Jurkat, Clone E6-1 (cell line): ENCODE results near the gene FBF1.
A peak's percentile ranks its signal among the peaks of the same experiment; 100 is the strongest.

Experiments
- DNase-seq: peaks from one replicate; pipeline ENCODE4 v3.0.0-alpha.2; 2011; ENCODE audit warnings: low read depth, low spot score
- H3K4me3 ChIP-seq: 2 replicates; pipeline ENCODE4 v1.5.1; 2011; ENCODE audit warnings: mild to moderate bottlenecking, low read length, control low read depth, moderate library complexity

Gene FBF1

GRCh38 chr17:75864448-75864871 lies 76.4 kb downstream of the FBF1 start:
- H3K4me3 ChIP-seq: no peak overlapping the region; the same call in none of the 2 replicates
- DNase-seq: peak; percentile 87

GRCh38 chr17:75861927-75862317 lies 78.9 kb downstream of the FBF1 start:
- DNase-seq: no peak
- no peak overlapping the region for H3K4me3 ChIP-seq
